Muscle layer of colon (tissue), 2 donors: ENCODE results near the gene REEP1.
"Not testable (repeated sequence)": the region's sequence is repeated elsewhere in the genome, so short reads cannot be mapped to it uniquely, and the experiment has no call there.

Source experiments
- H3K27ac ChIP-seq: one replicate; pipeline ENCODE4 v1.7.0; 2013; ENCODE audit warnings: low read depth, mild to moderate bottlenecking, low read length, moderate library complexity
- H3K27me3 ChIP-seq, 2 donors: one replicate each; pipeline ENCODE4 v1.7.0; 2013; ENCODE audit warnings: low read length in 2 of 2, mild to moderate bottlenecking in 2 of 2; ENCODE audit not compliant: insufficient read depth in 2 of 2, control insufficient read depth in 1 of 2
- H3K36me3 ChIP-seq: one replicate; pipeline ENCODE4 v1.7.0; 2013; ENCODE audit warnings: mild to moderate bottlenecking, low read length; ENCODE audit not compliant: insufficient read depth
- H3K4me1 ChIP-seq: one replicate; pipeline ENCODE4 v1.7.0; 2013; ENCODE audit warnings: mild to moderate bottlenecking, low read length; ENCODE audit not compliant: insufficient read depth
- H3K4me3 ChIP-seq, 2 donors: one replicate each; pipeline ENCODE4 v1.7.0; 2013; ENCODE audit warnings: low read length in 2 of 2, low read depth in 1 of 2, mild to moderate bottlenecking in 1 of 2, moderate library complexity in 1 of 2
- H3K9ac ChIP-seq: one replicate; pipeline ENCODE4 v1.7.0; 2013; ENCODE audit warnings: low read length
- H3K9me3 ChIP-seq: one replicate; pipeline ENCODE4 v1.7.0; 2013; ENCODE audit warnings: mild to moderate bottlenecking, low read length
- donor health status: abdominal sarcoma.
- donor health status: Adenocarcinoma of cecum.

REEP1 gene

GRCh38 chr2:86202336-86202692, 135.1 kb downstream of the REEP1 start:
- no peaks in the 10 kb centered on the region for H3K27me3 ChIP-seq
- H3K4me1 ChIP-seq, result peaks cover 14% of the 10 kb centered on the region
- no peak overlapping the region for H3K9ac ChIP-seq
- H3K36me3 ChIP-seq, result peaks cover 16% of the 10 kb centered on the region
- no peak overlapping the region for H3K27ac ChIP-seq
- no peak overlapping the region for H3K4me3 ChIP-seq
- no peaks in the 10 kb centered on the region for H3K9me3 ChIP-seq

- Histone ChIP-seq H3K27ac (no peak overlapping the region), H3K9ac (no peak overlapping the region), H3K4me3 (no peak overlapping the region)
Observed at GRCh38 chr2:86201671-86202335, 135.6 kb downstream of the REEP1 start.

DNA sequence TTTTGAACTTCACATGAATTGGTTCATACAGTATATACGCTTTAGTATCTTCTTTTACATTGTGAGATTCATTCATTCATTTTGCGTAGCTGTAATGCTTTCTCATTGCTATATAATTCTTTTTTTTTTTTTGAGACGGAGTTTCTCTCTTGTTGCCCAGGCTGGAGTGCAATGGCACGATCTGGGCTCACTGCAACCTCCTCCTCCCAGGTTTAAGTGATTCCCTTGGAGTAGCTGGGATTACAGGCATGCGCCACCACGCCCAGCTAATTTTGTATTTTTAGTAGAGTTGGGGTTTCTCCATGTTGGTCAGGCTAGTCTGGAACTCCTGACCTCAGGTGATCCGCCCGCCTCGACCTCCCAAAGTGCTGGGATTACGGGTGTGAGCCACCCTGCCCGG, 136.9 kb downstream of the REEP1 start:
- not testable (repeated sequence) for H3K27ac ChIP-seq, H3K4me3 ChIP-seq, H3K9me3 ChIP-seq, H3K27me3 ChIP-seq, H3K36me3 ChIP-seq, H3K9ac ChIP-seq
- H3K4me1 ChIP-seq, result peaks cover 18% of the 10 kb centered on the region

More at GRCh38 chr2:86201671-86202335, 135.6 kb downstream of the REEP1 start:
- peaks cover 11% of the 10 kb centered on the region for H3K36me3 ChIP-seq
- no peaks in the 10 kb centered on the region for H3K9me3 ChIP-seq
- peaks cover 14% of the 10 kb centered on the region for H3K4me1 ChIP-seq
- no peaks in the 10 kb centered on the region for H3K27me3 ChIP-seq

GRCh38 chr2:86199834-86200177, 137.6 kb downstream of the REEP1 start:
- Histone ChIP-seq H3K4me3 (peak overlapping the region; percentile 64 to 70), H3K9me3 (no peaks in the 10 kb centered on the region), H3K27me3 (no peaks in the 10 kb centered on the region), H3K27ac (peak overlapping the region; percentile 90), H3K4me1 (peaks cover 18% of the 10 kb centered on the region), H3K36me3 (no peaks in the 10 kb centered on the region), H3K9ac (peak overlapping the region; percentile 63)

- H3K9ac ChIP-seq, result peak overlapping the region; percentile 41
- peaks cover 4% of the 10 kb centered on the region for H3K36me3 ChIP-seq
- peaks cover 36% of the 10 kb centered on the region for H3K4me1 ChIP-seq
- H3K27ac ChIP-seq, result peak overlapping the region; percentile 93
- peak overlapping the region; percentile 75 to 87 for H3K4me3 ChIP-seq
- no peaks in the 10 kb centered on the region for H3K9me3 ChIP-seq
- no peaks in the 10 kb centered on the region for H3K27me3 ChIP-seq
Observed at GRCh38 chr2:86195808-86196387, 141.5 kb downstream of the REEP1 start.

GRCh38 chr2:86195055-86195807, 142.2 kb downstream of the REEP1 start, which contains the start of gene IMMT:
Gene IMMT (minus strand): TSS chr2:86195462. CDS start chr2:86195382, 80 bp downstream.
- H3K9me3 ChIP-seq, result no peaks in the 10 kb centered on the region
- H3K27ac ChIP-seq, result peak within 1 kb of the TSS; percentile 93
- H3K9ac ChIP-seq, result peak within 1 kb of the TSS; percentile 41
- peaks cover 30% of the 10 kb centered on the region for H3K4me1 ChIP-seq
- no peaks in the 10 kb centered on the region for H3K27me3 ChIP-seq
- H3K36me3 ChIP-seq, result peaks cover 4% of the 10 kb centered on the region
- H3K4me3 ChIP-seq, result peak within 1 kb of the TSS; percentile 75 to 87

DNA sequence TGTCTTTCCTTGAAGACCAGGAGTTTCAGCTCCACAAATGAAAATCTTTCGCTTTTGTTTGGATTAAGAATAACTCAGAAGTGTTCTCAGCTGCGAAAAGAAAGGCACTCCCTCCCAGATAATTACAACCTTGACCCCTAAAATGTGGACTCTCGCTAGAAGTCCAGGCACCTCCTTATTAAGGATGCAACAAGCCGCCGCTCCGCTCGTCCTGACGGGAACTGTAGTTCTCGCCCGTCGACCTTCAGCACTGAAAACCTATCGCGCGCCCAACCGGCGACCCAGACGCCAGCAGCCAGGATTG, 142.7 kb downstream of the REEP1 start:
- Histone ChIP-seq H3K27ac (peak overlapping the region; percentile 83), H3K4me3 (peak overlapping the region; percentile 75 to 87), H3K36me3 (peaks cover 4% of the 10 kb centered on the region), H3K4me1 (peaks cover 25% of the 10 kb centered on the region), H3K9ac (peak overlapping the region; percentile 31), H3K27me3 (no peaks in the 10 kb centered on the region), H3K9me3 (no peaks in the 10 kb centered on the region)

DNA sequence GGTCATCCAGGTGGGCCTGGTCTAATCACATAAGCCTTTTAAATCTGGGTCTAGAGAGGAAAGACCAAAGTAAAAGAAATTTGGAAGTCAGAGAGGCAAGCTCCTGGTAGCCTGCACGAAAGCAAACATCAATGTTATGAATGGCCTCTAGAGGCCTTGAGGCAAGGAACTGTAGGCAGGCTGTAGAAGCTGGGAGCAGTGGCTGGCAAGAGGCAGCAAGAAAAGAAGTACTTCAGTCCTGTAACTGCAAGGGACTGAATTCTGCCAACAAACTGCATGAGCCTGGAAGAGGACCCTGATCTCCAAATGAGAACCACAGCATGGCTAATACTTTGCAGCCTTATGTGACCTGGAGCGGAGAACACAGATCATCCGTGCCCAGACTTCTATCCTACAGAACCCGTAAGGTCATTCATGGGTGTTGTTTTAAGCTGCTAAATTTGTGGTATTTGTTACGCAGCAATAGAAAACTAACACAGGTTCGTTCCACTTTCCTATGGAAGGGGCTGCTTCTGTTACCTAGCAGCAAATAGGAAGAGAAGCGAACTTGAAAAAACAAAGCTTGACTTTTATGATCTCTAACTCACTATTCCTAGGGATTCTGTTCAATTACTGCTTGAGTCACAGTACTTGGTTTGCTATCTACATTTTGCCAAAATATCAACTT, 143.4 kb downstream of the REEP1 start:
- peak overlapping the region; percentile 83 for H3K27ac ChIP-seq
- H3K36me3 ChIP-seq, result peaks cover 4% of the 10 kb centered on the region
- no peaks in the 10 kb centered on the region for H3K27me3 ChIP-seq
- H3K4me3 ChIP-seq, result peak overlapping the region; percentile 75 to 87
- H3K4me1 ChIP-seq, result peaks cover 25% of the 10 kb centered on the region
- H3K9me3 ChIP-seq, result no peaks in the 10 kb centered on the region
- peak overlapping the region; percentile 31 for H3K9ac ChIP-seq

DNA sequence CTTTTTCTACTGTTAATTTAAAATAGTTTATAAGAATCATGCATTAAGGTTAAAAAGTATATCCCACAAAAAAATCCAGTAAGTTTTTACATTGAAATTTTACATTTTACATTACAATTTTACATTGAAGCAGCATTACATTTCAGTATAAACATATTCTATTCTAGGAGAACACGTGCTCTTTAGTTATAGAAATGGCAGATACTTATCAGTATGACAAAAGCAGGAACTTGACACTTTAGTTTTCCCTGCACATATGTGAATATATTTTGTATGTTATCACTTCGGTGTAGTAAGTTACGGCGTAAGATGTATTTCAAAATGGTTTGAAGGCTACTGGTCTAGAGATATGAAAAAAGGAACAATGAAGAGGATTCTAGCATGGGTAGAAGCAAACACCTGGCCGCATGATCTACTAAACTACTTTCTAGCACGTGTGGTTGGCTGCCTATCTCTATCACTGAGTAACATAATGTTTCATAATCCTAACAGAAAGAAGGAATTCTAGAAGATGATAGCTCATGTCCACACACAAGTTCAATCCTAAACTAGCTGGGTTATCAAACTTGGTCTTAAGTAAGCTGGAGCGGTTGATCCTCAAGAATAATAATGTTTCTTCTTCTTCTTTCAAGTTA, 147.5 kb downstream of the REEP1 start:
- H3K27ac ChIP-seq, result no peak overlapping the region
- no peaks in the 10 kb centered on the region for H3K9me3 ChIP-seq
- no peak overlapping the region for H3K9ac ChIP-seq
- no peaks in the 10 kb centered on the region for H3K27me3 ChIP-seq
- peaks cover 43% of the 10 kb centered on the region for H3K4me1 ChIP-seq
- peaks cover 4% of the 10 kb centered on the region for H3K36me3 ChIP-seq
- no peak overlapping the region for H3K4me3 ChIP-seq

DNA sequence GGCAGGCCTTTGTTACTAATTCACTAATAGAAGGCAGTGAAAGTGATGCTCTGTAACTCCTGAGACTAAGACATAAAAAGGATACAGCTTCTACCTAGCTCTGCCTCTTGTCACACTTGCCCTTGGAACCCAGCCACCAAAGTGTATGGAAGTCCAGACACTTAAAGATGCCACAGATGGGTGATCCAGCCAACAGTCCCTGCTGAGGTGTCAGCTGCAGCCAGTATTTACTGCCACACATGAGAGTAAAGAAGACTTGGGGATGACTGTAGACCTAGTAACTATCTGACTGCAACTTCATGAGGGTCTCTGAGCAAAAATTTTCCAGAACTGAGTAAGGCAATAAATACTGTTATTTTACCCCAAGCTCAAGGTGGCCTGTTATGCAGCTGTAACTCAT, 151.0 kb downstream of the REEP1 start:
- Histone ChIP-seq H3K9ac (no peak overlapping the region), H3K36me3 (no peaks in the 10 kb centered on the region), H3K4me3 (no peak overlapping the region), H3K27ac (no peak overlapping the region), H3K9me3 (no peaks in the 10 kb centered on the region), H3K4me1 (peaks cover 25% of the 10 kb centered on the region), H3K27me3 (no peaks in the 10 kb centered on the region)
